Cardiac muscle cell (in vitro differentiated cells and primary cell): ENCODE measurements around the gene PTPN7. TPM values are rescaled to one million over a fixed set of nuclear protein-coding genes. Genes with fewer than 3 reads are reported as not detected.
"Not testable (repeated sequence)": the region's sequence is repeated elsewhere in the genome, so short reads cannot be mapped to it uniquely, and the experiment has no call there.

ENCODE experiments used
- DNase-seq, 2 donors: peaks; one replicate each; pipeline versions ENCODE4 v3.0.0 to v3.0.0-alpha.2; 2010 to 2017; ENCODE audit warnings: low read depth in 1 of 2, low spot score in 1 of 2
- H3K27ac ChIP-seq: fragments of 200-600 bp; sonication (generic); 2 replicates; pipeline ENCODE4 v1.5.1; 2016
- H3K27me3 ChIP-seq: fragments of 200-600 bp; sonication (generic); 2 replicates; pipeline ENCODE4 v1.6.0; 2016; ENCODE audit warnings: control low read depth
- H3K36me3 ChIP-seq: fragments of 200-600 bp; sonication (generic); 2 replicates; pipeline ENCODE4 v1.5.1; 2016; ENCODE audit warnings: control low read depth
- H3K4me1 ChIP-seq: fragments of 200-600 bp; sonication (generic); 2 replicates; pipeline ENCODE4 v1.8.1; 2017; ENCODE audit warnings: low read depth, mild to moderate bottlenecking, mixed run types
- H3K4me3 ChIP-seq: fragments of 200-600 bp; sonication (generic); 2 replicates; pipeline ENCODE4 v1.5.1; 2016; ENCODE audit warnings: mild to moderate bottlenecking
- H3K9me3 ChIP-seq: fragments of 200-600 bp; sonication (generic); 2 replicates; pipeline ENCODE4 v1.5.1; 2017; ENCODE audit warnings: low read depth, mild to moderate bottlenecking, control low read depth
- polyA plus RNA-seq: library from polyadenylated mRNA; unstranded; fragments of >200 nt; fragmentation: Nextera tagmentation; extraction: Ambion mirVana; gene quantifications from 2 replicates; pipeline ENCODE4 v1.2.1, GENCODE V29; 2016
- total RNA-seq: library from RNA; depleted of rRNA; stranded (reverse); fragments of >200 nt; gene quantifications from 2 replicates; pipeline ENCODE4 v1.2.3, GENCODE V29; 2016
- TF ChIP-seq, protein P1 (sequence below): IDR thresholded peaks from 2 replicates; pipeline ENCODE4 v1.5.1; 2012; ENCODE audit warnings: low read depth, mild to moderate bottlenecking, low read length

The PTPN7 gene
- total and polyA plus RNA-seq, 2 experiments from 2014 or later, result not detected

DNA sequence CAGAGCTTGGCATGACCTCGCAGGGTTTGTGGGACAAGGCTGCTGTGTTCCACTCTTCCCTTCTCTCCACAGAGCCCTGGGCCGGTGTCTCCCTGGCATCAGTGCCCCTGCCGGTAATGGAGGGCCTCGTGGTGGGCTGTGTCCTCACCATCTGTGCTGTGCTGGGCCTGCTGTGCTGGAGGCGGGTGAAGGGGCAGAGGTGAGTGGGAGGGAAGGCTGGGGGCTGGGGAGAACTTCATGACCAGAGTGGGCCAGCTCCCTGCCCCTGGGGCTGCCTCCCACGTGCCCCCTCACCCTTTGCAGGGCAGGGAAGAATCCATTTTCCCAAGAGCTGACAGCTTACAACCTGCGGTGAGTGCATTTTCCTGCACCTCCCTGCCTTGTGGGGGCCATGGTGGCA, 21.2 kb upstream of the PTPN7 start:
- H3K27ac ChIP-seq, result no peak overlapping the region
- no peaks in the 10 kb centered on the region for H3K9me3 ChIP-seq
- H3K4me1 ChIP-seq, result no peaks in the 10 kb centered on the region
- no peaks in the 10 kb centered on the region for H3K27me3 ChIP-seq
- no peak for DNase-seq
- H3K4me3 ChIP-seq, result no peak overlapping the region
- H3K36me3 ChIP-seq, result no peaks in the 10 kb centered on the region
- TF ChIP-seq, protein P1, sequence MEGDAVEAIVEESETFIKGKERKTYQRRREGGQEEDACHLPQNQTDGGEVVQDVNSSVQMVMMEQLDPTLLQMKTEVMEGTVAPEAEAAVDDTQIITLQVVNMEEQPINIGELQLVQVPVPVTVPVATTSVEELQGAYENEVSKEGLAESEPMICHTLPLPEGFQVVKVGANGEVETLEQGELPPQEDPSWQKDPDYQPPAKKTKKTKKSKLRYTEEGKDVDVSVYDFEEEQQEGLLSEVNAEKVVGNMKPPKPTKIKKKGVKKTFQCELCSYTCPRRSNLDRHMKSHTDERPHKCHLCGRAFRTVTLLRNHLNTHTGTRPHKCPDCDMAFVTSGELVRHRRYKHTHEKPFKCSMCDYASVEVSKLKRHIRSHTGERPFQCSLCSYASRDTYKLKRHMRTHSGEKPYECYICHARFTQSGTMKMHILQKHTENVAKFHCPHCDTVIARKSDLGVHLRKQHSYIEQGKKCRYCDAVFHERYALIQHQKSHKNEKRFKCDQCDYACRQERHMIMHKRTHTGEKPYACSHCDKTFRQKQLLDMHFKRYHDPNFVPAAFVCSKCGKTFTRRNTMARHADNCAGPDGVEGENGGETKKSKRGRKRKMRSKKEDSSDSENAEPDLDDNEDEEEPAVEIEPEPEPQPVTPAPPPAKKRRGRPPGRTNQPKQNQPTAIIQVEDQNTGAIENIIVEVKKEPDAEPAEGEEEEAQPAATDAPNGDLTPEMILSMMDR, result no peak

DNA sequence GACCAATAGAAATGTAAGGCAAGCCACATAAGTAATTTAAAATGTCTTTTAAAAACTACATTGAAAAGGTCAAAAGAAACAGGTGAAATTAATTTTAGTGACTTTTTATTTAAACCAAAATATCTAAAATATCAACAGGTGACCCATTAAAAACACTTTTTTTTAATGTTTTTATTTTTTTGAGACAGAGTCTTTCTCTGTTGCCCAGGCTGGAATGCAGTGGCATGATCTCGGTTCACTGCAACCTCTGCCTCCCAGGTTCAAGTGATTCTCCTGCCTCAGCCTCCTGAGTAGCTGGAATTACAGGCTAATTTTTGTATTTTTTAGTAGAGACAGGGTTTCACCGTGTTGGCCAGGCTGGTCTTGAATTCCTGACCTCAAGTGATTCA, 20.3 kb upstream of the PTPN7 start:
- H3K4me1 ChIP-seq, H3K4me3 ChIP-seq, H3K27ac ChIP-seq, H3K9me3 ChIP-seq, H3K36me3 ChIP-seq, H3K27me3 ChIP-seq, DNase-seq: not testable (repeated sequence)

DNA sequence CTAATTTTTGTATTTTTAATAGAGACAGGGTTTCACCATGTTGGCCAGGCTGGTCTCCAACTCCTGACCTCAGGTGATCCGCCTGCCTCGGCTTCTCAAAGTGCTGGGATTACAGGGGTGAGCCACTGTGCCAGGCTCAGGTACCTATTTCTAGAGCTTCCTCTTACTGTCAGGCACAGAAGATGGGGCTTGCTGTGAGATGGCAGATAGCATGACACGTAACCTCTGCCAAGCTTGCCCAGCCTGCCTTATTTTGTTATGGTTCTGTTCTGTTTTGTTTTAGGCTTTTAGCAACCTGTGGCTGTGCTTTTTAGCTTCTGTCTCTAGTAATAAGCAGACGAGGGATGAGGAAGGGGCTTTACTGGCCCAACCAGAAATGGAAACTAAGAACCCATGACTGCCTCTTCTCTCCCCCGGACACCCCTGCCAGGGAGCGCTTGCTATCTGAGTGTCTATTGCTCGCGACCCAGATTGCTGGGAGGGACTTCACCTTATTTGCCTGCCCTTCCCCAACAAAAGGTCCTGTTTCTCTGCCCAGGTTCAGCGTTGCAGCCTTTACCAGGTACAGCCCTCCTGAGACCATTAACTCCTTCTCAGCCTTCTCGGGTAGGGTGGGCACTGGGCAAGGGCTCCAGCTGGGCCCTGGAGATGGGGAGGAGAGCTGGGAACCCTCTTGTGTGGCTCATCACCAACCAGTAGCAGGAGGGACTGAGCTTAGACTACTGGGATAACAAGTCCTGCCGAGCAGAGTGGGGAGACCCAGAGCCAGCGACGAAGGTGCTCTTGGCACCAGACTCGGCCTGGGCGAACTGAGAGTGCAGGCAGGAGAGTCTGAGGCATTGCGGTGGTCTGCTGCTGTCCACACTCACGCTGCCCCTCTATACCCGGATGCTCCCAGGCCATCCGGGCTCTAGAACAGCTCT, 19.7 kb upstream of the PTPN7 start:
- Histone ChIP-seq H3K27ac (no peak overlapping the region), H3K36me3 (no peaks in the 10 kb centered on the region), H3K9me3 (no peaks in the 10 kb centered on the region), H3K27me3 (no peaks in the 10 kb centered on the region), H3K4me1 (no peaks in the 10 kb centered on the region), H3K4me3 (no peak overlapping the region)
- TF ChIP-seq, protein P1, result no peak
- no peak for DNase-seq

DNA sequence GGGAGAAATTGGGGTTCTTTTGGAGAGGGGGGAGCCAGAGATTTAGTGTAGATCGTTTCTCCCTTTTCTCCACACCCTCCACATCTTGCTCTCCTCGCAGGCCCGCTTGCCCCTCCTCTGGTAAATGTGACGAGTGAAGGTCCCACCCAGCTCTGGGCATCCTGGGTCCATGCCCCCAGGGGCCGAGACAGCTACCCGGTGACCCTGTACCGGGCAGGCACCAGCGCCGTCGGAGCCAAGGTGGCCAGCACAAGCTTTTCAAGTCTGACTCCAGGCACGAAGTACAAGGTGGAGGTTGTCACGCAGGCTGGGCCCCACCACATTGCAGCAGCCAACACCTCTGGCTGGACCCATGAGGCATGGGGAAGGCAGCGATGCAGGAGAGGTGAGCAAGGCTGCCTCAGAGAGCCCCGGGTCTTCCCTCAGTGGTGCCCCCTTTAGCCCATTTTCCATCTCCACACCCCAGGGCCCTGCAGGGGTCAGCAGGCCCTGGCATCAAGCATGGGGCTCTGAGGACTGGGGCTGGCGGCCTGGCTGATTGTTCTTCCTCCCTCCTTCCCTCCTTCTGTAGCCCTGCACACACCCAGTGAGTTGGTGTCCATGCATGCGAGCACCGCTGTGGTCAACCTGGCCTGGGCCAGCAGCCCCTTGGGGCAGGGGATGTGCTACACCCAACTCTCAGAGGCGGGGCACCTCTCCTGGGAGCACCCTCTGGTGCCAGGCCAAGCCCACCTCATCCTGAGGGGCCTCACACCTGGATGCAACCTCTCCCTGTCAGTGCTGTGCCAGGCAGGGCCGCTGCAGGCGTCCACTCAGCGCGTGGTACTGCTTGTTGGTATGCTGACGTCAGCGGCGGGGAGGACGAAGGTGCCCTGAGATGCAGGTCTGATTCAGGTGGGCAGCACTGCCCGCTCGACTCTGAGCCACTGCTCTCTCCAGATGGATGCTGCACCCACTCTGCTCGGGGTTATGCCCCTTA, 16.8 kb upstream of the PTPN7 start:
- no peaks in the 10 kb centered on the region for H3K36me3 ChIP-seq
- no peak overlapping the region for H3K4me3 ChIP-seq
- TF ChIP-seq, protein P1, result no peak
- no peaks in the 10 kb centered on the region for H3K9me3 ChIP-seq
- no peaks in the 10 kb centered on the region for H3K4me1 ChIP-seq
- H3K27ac ChIP-seq, result no peak overlapping the region
- DNase-seq, result no peak
- no peaks in the 10 kb centered on the region for H3K27me3 ChIP-seq

DNA sequence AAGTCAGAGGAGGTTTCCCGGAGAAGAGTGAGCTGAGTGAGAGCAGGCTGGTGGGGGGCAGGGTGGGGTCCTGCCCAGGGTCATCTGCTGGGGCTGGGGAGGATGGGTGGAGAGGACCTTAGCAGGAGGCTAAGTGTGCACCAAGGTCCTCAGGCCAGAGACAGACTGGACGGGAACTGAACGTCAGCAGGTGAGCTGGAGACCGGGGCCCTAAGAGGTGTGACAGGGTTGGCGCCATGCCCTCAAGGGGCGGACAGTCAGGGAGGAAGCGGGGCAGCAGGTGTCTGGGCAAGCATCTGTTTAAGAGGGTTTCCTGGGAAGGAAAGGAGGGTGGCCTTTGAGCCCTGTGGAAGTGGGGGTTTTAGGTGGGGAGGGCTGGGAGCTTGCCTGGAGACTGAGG, 13.6 kb upstream of the PTPN7 start:
- H3K27ac ChIP-seq, result no peak overlapping the region
- H3K36me3 ChIP-seq, result no peaks in the 10 kb centered on the region
- no peak for DNase-seq
- H3K27me3 ChIP-seq, result no peaks in the 10 kb centered on the region
- TF ChIP-seq, protein P1, result no peak
- no peaks in the 10 kb centered on the region for H3K9me3 ChIP-seq
- no peaks in the 10 kb centered on the region for H3K4me1 ChIP-seq
- H3K4me3 ChIP-seq, result no peak overlapping the region

DNA sequence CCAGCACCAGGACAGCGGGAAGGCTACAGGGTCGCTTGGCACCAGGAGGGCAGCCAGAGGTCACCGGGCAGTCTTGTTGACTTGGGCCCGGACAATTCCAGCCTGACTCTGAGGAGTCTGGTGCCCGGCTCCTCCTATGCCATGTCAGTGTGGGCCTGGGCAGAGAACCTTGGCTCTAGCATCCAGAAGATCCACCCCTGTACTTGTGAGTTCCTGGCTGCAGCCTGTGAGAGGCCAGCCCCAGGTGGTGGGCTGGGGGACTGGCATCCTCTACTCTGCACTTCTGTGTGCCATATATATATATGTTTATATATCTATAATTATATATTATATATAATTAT, 11.6 kb upstream of the PTPN7 start:
- TF ChIP-seq, protein P1, result no peak
- Histone ChIP-seq H3K27ac (no peak overlapping the region), H3K36me3 (no peaks in the 10 kb centered on the region), H3K4me3 (no peak overlapping the region), H3K4me1 (peaks cover 7% of the 10 kb centered on the region), H3K27me3 (no peaks in the 10 kb centered on the region), H3K9me3 (no peaks in the 10 kb centered on the region)
- no peak for DNase-seq
